HL-60 (cell line): ENCODE measurements around the gene FCER2.

ENCODE experiments used
- CTCF ChIP-seq: IDR thresholded peaks from one replicate; pipeline ENCODE4 v1.5.1; 2011; ENCODE audit warnings: low read length, control low read depth, inconsistent platforms; ENCODE audit not compliant: insufficient read depth
- GABPA ChIP-seq: IDR thresholded peaks from 2 replicates; pipeline ENCODE4 v1.6.1; 2012; ENCODE audit warnings: low read depth
- REST ChIP-seq: IDR thresholded peaks from 2 replicates; pipeline ENCODE4 v1.6.1; 2012; ENCODE audit warnings: low read depth; ENCODE audit not compliant: insufficient replicate concordance
- SPI1 ChIP-seq: IDR thresholded peaks from 2 replicates; pipeline ENCODE4 v1.6.1; 2012; ENCODE audit warnings: low read depth, mild to moderate bottlenecking, borderline replicate concordance

GRCh38 chr19:7709932-7710460 is 8.1 kb upstream of the FCER2 start:
- TF ChIP-seq CTCF (no peak), SPI1 (no peak), GABPA (no peak), REST (no peak)
